Measurements from ENCODE around the gene SAG.

SAG gene

GRCh38 chr2:233362742-233363141, 55.1 kb downstream of the SAG start:
- TF ChIP-seq FOXK2 (IDR thresholded peaks at IDR 0.05) (no peak), ELF4 (IDR thresholded peaks at IDR 0.05) (no peak), CTBP1 (IDR thresholded peaks at IDR 0.05; ENCODE audit: borderline replicate concordance) (no peak), TARDBP (IDR thresholded peaks at IDR 0.05) (no peak), FOXA1 (IDR thresholded peaks at IDR 0.05) (no peak), NFRKB (IDR thresholded peaks at IDR 0.05) (no peak), ZNF384 (IDR thresholded peaks at IDR 0.05) (no peak), SP1 (IDR thresholded peaks at IDR 0.05) (no peak), FOXM1 (IDR thresholded peaks at IDR 0.05; ENCODE audit: borderline replicate concordance) (no peak), SUZ12 (IDR thresholded peaks at IDR 0.05) (no peak), HDGF (IDR thresholded peaks at IDR 0.05; ENCODE audit: borderline replicate concordance) (no peak), ARNT (IDR thresholded peaks at IDR 0.05) (no peak), LEF1 (IDR thresholded peaks at IDR 0.05; ENCODE audit: borderline replicate concordance) (no peak), L3MBTL2 (conservative IDR thresholded peaks at IDR 0.05) (no peak), BHLHE40 (IDR thresholded peaks at IDR 0.05; ENCODE audit: borderline replicate concordance) (no peak)
- TF ChIP-seq, protein P1, sequence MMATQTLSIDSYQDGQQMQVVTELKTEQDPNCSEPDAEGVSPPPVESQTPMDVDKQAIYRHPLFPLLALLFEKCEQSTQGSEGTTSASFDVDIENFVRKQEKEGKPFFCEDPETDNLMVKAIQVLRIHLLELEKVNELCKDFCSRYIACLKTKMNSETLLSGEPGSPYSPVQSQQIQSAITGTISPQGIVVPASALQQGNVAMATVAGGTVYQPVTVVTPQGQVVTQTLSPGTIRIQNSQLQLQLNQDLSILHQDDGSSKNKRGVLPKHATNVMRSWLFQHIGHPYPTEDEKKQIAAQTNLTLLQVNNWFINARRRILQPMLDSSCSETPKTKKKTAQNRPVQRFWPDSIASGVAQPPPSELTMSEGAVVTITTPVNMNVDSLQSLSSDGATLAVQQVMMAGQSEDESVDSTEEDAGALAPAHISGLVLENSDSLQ (IDR thresholded peaks at IDR 0.05) = no peak
- ChIA-PET POLR2A (no interaction called here), CTCF (no interaction called here)
- DNase-seq (ENCODE audit: extremely low spot score) = no peak

- DNase-seq (ENCODE audit: extremely low spot score) = no peak
- TF ChIP-seq L3MBTL2 (conservative IDR thresholded peaks at IDR 0.05) (no peak), BHLHE40 (IDR thresholded peaks at IDR 0.05; ENCODE audit: borderline replicate concordance) (no peak), TARDBP (IDR thresholded peaks at IDR 0.05) (no peak), HDGF (IDR thresholded peaks at IDR 0.05; ENCODE audit: borderline replicate concordance) (no peak), CTBP1 (IDR thresholded peaks at IDR 0.05; ENCODE audit: borderline replicate concordance) (no peak), LEF1 (IDR thresholded peaks at IDR 0.05; ENCODE audit: borderline replicate concordance) (no peak), FOXA1 (IDR thresholded peaks at IDR 0.05) (no peak), FOXM1 (IDR thresholded peaks at IDR 0.05; ENCODE audit: borderline replicate concordance) (no peak), ARNT (IDR thresholded peaks at IDR 0.05) (no peak), NFRKB (IDR thresholded peaks at IDR 0.05) (no peak), SP1 (IDR thresholded peaks at IDR 0.05) (no peak), SUZ12 (IDR thresholded peaks at IDR 0.05) (no peak), ELF4 (IDR thresholded peaks at IDR 0.05) (no peak)
- TF ChIP-seq, protein P1 (IDR thresholded peaks at IDR 0.05) = no peak
- ChIA-PET CTCF (interaction anchor here (0.7 kb wide), 1 partner anchor 12 kb away, joined by 3 read pairs; no protein-coding TSS in a partner anchor), POLR2A (no interaction called here)
These were observed 56.2 kb downstream of the SAG start for GRCh38 chr2:233363744-233364235.

DNA sequence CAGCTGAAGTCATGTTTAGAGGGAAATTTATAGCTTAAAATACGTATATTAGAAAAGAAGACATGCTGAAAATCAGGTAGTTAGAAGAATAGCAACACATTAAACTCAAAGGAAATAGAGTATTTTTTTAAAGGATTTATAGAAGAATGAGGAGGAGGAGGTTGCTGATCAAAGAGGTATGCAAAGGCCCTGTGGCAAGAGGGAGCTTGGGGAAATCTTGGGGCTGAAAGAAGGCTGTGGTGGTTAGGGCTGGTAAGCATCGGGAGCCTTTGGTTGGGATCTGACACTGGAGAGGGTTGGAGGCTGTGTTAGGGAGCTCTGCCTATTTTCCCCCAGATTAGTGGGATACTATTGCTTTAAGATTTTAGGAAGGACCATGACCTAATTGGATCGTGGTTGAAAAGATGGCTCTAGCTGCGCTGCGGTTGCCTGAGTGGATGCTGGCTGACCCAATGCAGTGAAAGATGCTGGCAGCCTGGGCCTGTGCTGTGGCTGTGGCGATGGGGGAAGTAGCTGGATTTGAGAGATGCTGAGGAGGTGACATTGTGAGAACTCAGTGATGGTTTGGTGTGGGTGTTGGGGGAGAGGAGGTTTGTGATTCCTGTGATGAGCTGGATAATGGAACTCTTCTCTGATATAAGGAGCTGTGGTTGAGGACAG, 58.4 kb downstream of the SAG start:
- no peak for TF ChIP-seq FOXM1 (IDR thresholded peaks at IDR 0.05; ENCODE audit: borderline replicate concordance)
- no peak for TF ChIP-seq ZNF384 (IDR thresholded peaks at IDR 0.05)
- TF ChIP-seq FOXA1 (IDR thresholded peaks at IDR 0.05) = no peak
- TF ChIP-seq CTBP1 (IDR thresholded peaks at IDR 0.05; ENCODE audit: borderline replicate concordance) = no peak
- TF ChIP-seq ARNT (IDR thresholded peaks at IDR 0.05) = no peak
- TF ChIP-seq, protein P1 (IDR thresholded peaks at IDR 0.05) = no peak
- POLR2A ChIA-PET = no interaction called here
- CTCF ChIA-PET = interaction anchor here (0.7 kb wide), 1 partner anchor 9 kb away, joined by 3 read pairs; no protein-coding TSS in a partner anchor
- DNase-seq (ENCODE audit: extremely low spot score) = no peak

- CTCF ChIA-PET = no interaction called here
These were observed 60.0 kb downstream of the SAG start for GRCh38 chr2:233367586-233367985.

DNA sequence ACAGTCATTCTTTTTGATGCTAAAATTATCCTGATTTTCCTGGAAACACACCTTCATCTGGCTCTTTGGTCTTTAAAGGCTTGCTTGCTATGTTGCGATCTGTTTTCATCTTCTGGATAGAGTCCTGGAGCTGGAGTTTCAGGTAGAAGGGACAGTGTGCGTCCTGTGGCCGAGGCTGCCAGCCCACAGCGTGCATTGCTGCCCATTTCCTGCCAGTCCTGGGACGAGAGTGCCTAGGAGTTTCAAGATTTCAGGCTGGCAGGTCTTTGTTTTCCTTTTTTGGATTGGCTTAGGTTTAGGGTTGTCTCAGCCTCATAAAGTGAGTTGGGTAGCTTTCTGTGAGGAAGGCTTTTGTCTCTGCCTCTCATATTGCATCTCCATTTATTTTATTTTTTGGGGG, 61.1 kb downstream of the SAG start:
- TF ChIP-seq, protein P1 (IDR thresholded peaks at IDR 0.05) = no peak
- no peak for TF ChIP-seq ZNF384 (IDR thresholded peaks at IDR 0.05)
- TF ChIP-seq SUZ12 (IDR thresholded peaks at IDR 0.05) = no peak
- no peak for TF ChIP-seq SP1 (IDR thresholded peaks at IDR 0.05)
- no peak for TF ChIP-seq ARNT (IDR thresholded peaks at IDR 0.05)
- no peak for TF ChIP-seq HDGF (IDR thresholded peaks at IDR 0.05; ENCODE audit: borderline replicate concordance)
- ChIA-PET POLR2A (no interaction called here), CTCF (no interaction called here)
- no peak for DNase-seq (ENCODE audit: extremely low spot score)

More at GRCh38 chr2:233367586-233367985, 60.0 kb downstream of the SAG start:
- DNase-seq (ENCODE audit: extremely low spot score) = no peak
- no peak for TF ChIP-seq CTBP1 (IDR thresholded peaks at IDR 0.05; ENCODE audit: borderline replicate concordance)
- no peak for TF ChIP-seq FOXA1 (IDR thresholded peaks at IDR 0.05)
- TF ChIP-seq L3MBTL2 (conservative IDR thresholded peaks at IDR 0.05) = no peak
- TF ChIP-seq HDGF (IDR thresholded peaks at IDR 0.05; ENCODE audit: borderline replicate concordance) = no peak
- TF ChIP-seq, protein P1 (IDR thresholded peaks at IDR 0.05) = no peak
- TF ChIP-seq FOXM1 (IDR thresholded peaks at IDR 0.05; ENCODE audit: borderline replicate concordance) = no peak
- TF ChIP-seq BHLHE40 (IDR thresholded peaks at IDR 0.05; ENCODE audit: borderline replicate concordance) = no peak
- no peak for TF ChIP-seq LEF1 (IDR thresholded peaks at IDR 0.05; ENCODE audit: borderline replicate concordance)
- TF ChIP-seq NFRKB (IDR thresholded peaks at IDR 0.05) = no peak
- TF ChIP-seq ARNT (IDR thresholded peaks at IDR 0.05) = no peak
- TF ChIP-seq SP1 (IDR thresholded peaks at IDR 0.05) = no peak
- POLR2A ChIA-PET = no interaction called here
